A172 (cell line): ENCODE data around the gene PSORS1C1. TPM values are rescaled to one million over a fixed set of nuclear protein-coding genes. Genes with fewer than 3 reads are reported as not detected.
"Not testable (repeated sequence)": the region's sequence is repeated elsewhere in the genome, so short reads cannot be mapped to it uniquely, and the experiment has no call there.

Experiments
- DNase-seq: peaks from one replicate; pipeline ENCODE4 v3.0.0-alpha.2; 2015; ENCODE audit warnings: low spot score
- total RNA-seq: library from RNA; depleted of rRNA; stranded (reverse); fragments of >200 nt; shearing (Covaris generic); gene quantifications from 2 replicates; pipeline ENCODE4 v1.2.3, GENCODE V29; 2014; rRNA removed

PSORS1C1 gene
- total RNA-seq, 1 experiment from 2014 or later = 1.1 TPM

DNA sequence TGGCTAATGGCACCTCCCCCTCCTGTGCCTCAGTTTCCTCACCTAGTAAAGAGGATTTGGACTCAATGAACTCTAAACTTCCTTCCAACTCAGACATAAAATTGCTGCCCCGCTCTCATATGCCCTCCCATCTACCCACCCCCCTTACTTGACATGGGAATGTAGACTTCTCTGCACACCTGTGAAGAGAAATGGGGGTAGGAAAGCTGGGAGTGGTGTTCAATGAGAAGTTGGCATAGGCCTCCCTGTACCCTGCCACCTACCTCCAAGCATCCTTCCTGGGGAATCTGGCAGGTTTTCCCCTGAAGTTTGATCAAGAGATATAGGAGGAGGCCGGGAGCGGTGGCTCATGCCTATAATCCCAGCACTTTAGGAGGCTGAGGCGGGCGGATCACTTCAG is 59.8 kb downstream of the PSORS1C1 start:
- no peak for DNase-seq

GRCh38 chr6:31175971-31176370 is 61.4 kb downstream of the PSORS1C1 start:
- DNase-seq = peak; percentile 73

DNA sequence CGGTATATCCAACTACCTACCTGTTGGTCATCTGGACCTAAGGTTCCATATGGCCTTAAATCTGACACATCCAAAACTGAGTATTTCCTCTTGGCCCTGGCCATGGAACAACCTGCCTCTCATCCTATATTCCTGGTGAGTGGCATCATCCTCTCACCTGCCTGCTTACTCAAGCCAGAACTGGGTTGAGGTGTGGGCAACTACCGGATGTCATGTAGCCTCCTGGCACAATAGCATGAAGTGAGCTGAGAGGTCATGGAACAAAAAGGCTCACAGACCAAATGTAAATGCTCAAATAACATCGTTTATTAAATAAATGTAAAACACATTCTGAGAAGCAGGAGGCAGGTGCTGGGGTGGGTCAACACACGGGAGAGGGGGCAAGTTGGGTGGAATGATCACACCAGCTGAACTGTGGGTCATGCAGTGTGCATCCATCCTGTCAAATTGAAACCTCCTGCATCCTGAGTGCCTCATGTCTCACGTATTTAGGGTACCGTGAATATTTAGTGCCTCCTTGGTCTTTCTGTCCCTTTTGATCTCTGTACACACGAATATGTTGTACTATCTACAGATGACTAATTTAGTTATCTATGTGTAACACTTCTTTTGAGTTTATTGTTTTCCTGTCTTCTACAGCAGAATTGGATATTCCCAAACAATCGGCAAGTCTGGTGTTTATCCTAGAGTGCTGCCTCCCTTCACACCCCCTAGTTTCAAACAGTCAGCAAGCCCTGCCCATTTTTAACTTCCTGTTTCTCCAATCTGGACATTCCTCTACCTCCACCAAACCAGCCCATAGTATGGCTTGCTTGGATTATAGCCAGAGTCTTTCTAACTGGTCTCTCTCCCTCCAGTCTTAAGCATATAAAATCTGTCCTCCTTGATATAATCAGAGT is 63.8 kb downstream of the PSORS1C1 start:
- DNase-seq = no peak

DNA sequence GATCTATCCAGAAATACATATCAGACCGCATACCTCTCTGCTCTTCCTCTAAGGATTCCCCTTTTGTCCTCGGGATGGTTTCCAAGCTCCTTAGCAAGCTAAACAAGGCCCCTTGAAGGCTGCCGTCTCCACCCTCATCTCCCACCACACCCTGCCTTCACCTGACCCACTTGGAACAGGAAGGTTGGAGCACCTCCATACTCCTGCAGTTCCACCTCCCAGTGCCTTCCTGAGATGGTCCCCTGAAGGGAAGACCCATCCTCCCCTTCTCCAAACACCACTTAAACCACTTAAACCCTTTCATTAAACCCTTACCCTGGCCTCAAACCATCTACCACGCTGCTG is 64.4 kb downstream of the PSORS1C1 start:
- DNase-seq = no peak

- no peak for DNase-seq
These were observed 65.3 kb downstream of the PSORS1C1 start for GRCh38 chr6:31179896-31180295.

DNA sequence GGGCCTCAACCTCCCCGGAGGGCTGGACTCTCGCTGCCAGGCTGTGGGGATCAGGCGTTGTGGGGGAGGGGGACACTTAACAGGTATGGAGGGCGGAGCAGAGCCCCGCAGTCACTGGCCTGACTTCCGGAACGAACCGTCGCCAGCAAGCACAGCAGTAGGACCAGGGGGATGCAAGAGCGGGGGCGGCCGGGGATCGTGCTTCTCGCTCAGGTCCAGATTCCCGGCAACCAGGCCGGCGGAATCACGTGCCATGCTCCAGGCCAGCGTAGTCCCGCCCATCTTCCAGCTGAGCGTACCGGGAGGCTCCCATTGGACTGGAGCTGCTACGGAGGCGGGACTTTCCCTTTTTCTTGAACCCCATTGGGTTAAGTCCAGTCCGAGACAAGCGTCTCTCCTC is 65.9 kb downstream of the PSORS1C1 start:
- peak; percentile 66 for DNase-seq

GRCh38 chr6:31183287-31183686 is 68.7 kb downstream of the PSORS1C1 start:
- DNase-seq = not testable (repeated sequence)

GRCh38 chr6:31183859-31184258 is 69.3 kb downstream of the PSORS1C1 start:
- not testable (repeated sequence) for DNase-seq

DNA sequence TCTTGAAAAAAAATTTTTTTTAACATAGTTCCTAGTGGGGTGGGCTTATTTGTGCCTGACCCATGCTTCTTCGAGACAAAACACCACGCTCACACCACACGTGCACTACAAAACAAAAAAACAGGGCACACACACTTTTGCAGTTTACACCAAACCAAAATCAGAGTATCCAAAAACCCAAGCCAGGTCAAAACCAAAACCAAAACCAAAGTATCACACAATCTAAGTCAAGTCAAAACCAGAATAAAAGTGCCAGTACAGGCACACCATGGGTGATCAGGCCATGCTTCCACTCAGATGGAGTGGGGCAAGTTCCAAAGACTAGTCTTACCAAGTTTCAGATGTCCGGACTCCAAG is 71.1 kb downstream of the PSORS1C1 start:
- DNase-seq = not testable (repeated sequence)

- DNase-seq = no peak
These were observed 71.6 kb downstream of the PSORS1C1 start for GRCh38 chr6:31186052-31186734.

GRCh38 chr6:31187780-31188194 is 73.2 kb downstream of the PSORS1C1 start:
- peak; percentile 16 for DNase-seq

DNA sequence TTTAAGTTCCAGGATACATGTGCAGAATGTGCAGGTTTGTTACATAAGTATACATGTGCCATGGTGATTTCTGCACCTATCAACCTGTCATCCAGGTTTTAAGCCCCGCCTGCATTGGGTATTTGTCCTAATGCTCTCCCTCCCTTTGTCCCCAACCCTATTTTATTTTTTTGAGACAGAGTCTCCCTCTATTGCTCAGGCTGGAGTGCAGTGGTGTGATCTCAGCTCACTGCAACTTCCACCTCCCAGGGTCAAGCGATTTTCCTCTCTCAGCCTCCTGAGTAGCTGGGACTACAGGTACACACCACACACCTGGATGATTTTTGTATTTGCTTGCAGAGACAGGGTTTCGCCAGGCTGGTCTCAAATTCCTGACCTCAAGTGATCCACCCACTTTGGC is 74.6 kb downstream of the PSORS1C1 start:
- DNase-seq = not testable (repeated sequence)

Other genes starting within 250 kb of the PSORS1C1 start
- 39.0 and 50.9 TPM in 2 replicates for gene DDR1, start 230.3 kb upstream of the PSORS1C1 start, total RNA-seq
- gene GTF2H4, start 206.6 kb upstream of the PSORS1C1 start, total RNA-seq = 8.9 and 24.9 TPM in 2 replicates
- gene VARS2, start 200.6 kb upstream of the PSORS1C1 start, total RNA-seq = 25.2 and 28.2 TPM in 2 replicates
- not detected in 2 replicates for gene SFTA2, start 182.6 kb upstream of the PSORS1C1 start, total RNA-seq
- 0.43 TPM in 1 of 2 replicates, not detected in the other for gene MUCL3, start 173.8 kb upstream of the PSORS1C1 start, total RNA-seq
- not detected in 2 replicates for gene MUC21, start 131.1 kb upstream of the PSORS1C1 start, total RNA-seq
- gene MUC22, start 104.3 kb upstream of the PSORS1C1 start, total RNA-seq = 0.14 TPM in 1 of 2 replicates, not detected in the other
- gene C6orf15, start 2.2 kb upstream of the PSORS1C1 start, total RNA-seq = 2.4 TPM in 2 replicates
- not detected in 2 replicates for gene CDSN, start 5.6 kb downstream of the PSORS1C1 start, total RNA-seq
- not detected in 2 replicates for gene PSORS1C2, start 24.3 kb downstream of the PSORS1C1 start, total RNA-seq
- gene CCHCR1, start 43.0 kb downstream of the PSORS1C1 start, total RNA-seq = 18.9 and 24.8 TPM in 2 replicates
- gene TCF19, start 43.8 kb downstream of the PSORS1C1 start, total RNA-seq = 62.6 and 68.5 TPM in 2 replicates
- not detected in 2 replicates for gene POU5F1, start 55.9 kb downstream of the PSORS1C1 start, total RNA-seq
- gene HLA-C, start 157.3 kb downstream of the PSORS1C1 start, total RNA-seq = 441 and 534 TPM in 2 replicates
- gene HLA-B, start 242.4 kb downstream of the PSORS1C1 start, total RNA-seq = 284 and 365 TPM in 2 replicates